ENCODE data around the gene TOR2A. TPM values are rescaled to one million over a fixed set of nuclear protein-coding genes. Genes with fewer than 3 reads are reported as not detected.

TOR2A gene
- total and polyA plus RNA-seq, 9 of the 15 experiments (the other 6 are each of a cell fraction or from before 2014, with no cell fraction given), result 0.80 to 25.9 (median 11.1) TPM

GRCh38 chr9:127751269-127752054 is 16.4 kb upstream of the TOR2A start (continued):
- TF ChIP-seq ARID4B (CRISPR knock-in tag; IDR thresholded peaks at IDR 0.05) (peak; percentile 46; the same call in 1 of the 2 replicates), PRPF4 (IDR thresholded peaks at IDR 0.05; ENCODE audit: insufficient read depth, low read depth, low read length, poor library complexity, severe bottlenecking) (no peak), ATF6 (CRISPR knock-in tag; IDR thresholded peaks at IDR 0.05) (peak; percentile 50; the same call in 1 of the 2 replicates), ELF2 (CRISPR knock-in tag; IDR thresholded peaks at IDR 0.05) (no peak), ZNF395 (CRISPR knock-in tag; IDR thresholded peaks at IDR 0.05) (peak; percentile 58; the same call in 1 of the 2 replicates), POLR2AphosphoS5 (IDR thresholded peaks at IDR 0.05; ENCODE audit: control insufficient read depth, insufficient read depth, low read depth, low read length) (no peak), STAG1 (CRISPR knock-in tag; IDR thresholded peaks at IDR 0.05; ENCODE audit: borderline replicate concordance) (0 out of 2 replicates have a peak, but pooled peaks have one; percentile 32), HDAC2 (IDR thresholded peaks at IDR 0.05) (peak; percentile 33; the same call in 1 of the 2 replicates), AFF1 (IDR thresholded peaks at IDR 0.05; ENCODE audit: low read depth in 1 of 2, partially characterized antibody in 2 of 2) (peak in 1 of 2 experiments; percentile 88), MAZ (CRISPR knock-in tag; conservative IDR thresholded peaks at IDR 0.05 in 1 of 2, IDR thresholded peaks at IDR 0.05 in 1 of 2) (0 out of 4 replicates have a peak, but pooled peaks of 1 of the 2 experiments have one; percentile 20), EHMT2 (IDR thresholded peaks at IDR 0.05) (peak; percentile 98), KLF1 (tag; IDR thresholded peaks at IDR 0.05) (no peak), FOXP1 (CRISPR knock-in tag; IDR thresholded peaks at IDR 0.05) (0 out of 2 replicates have a peak, but pooled peaks have one; percentile 58)
